H1 (cell line): Measurements from ENCODE around the gene SBF2.

Experiments
- CHD2 ChIP-seq: IDR thresholded peaks from 2 replicates; pipeline ENCODE4 v1.6.1; 2012; ENCODE audit warnings: low read length, improper control_type of control experiment
- POLR2A ChIP-seq, 2 experiments: IDR thresholded peaks; 1 replicate in 1 of 2; 2 replicates in 1 of 2; pipeline ENCODE4 v1.6.1; 2011; ENCODE audit warnings: low read depth in 2 of 2, low read length in 2 of 2, mild to moderate bottlenecking in 2 of 2; ENCODE audit errors: control extremely low read depth in 1 of 2
- RAD21 ChIP-seq, 2 experiments: IDR thresholded peaks in 1 of 2; conservative IDR thresholded peaks in 1 of 2; 2 replicates each; pipeline ENCODE4 v1.6.1; 2011; ENCODE audit warnings: low read depth in 2 of 2, low read length in 2 of 2, improper control_type of control experiment in 1 of 2, inconsistent platforms in 1 of 2, mild to moderate bottlenecking in 1 of 2, moderate library complexity in 1 of 2
- RXRA ChIP-seq: IDR thresholded peaks from 2 replicates; pipeline ENCODE4 v1.6.1; 2011; ENCODE audit warnings: low read depth, mild to moderate bottlenecking, low read length, moderate library complexity; ENCODE audit not compliant: insufficient read depth
- SP1 ChIP-seq: IDR thresholded peaks from 2 replicates; pipeline ENCODE4 v1.6.1; 2011; ENCODE audit warnings: low read depth, low read length
- ZNF274 ChIP-seq: IDR thresholded peaks from 2 replicates; pipeline ENCODE4 v1.7.0; 2012; ENCODE audit warnings: low read length, borderline replicate concordance; ENCODE audit errors: extremely low read depth
- TF ChIP-seq, protein P1 (sequence below), 3 experiments: IDR thresholded peaks; 1 replicate in 2 of 3; 2 replicates in 1 of 3; pipeline versions ENCODE4 v1.5.1 to v1.6.1; 2011; ENCODE audit warnings: low read length in 3 of 3, mild to moderate bottlenecking in 3 of 3, inconsistent platforms in 2 of 3, low read depth in 1 of 3, moderate library complexity in 1 of 3; ENCODE audit not compliant: insufficient read depth in 1 of 3; ENCODE audit errors: control extremely low read depth in 1 of 3
- TF ChIP-seq, protein P2 (sequence below): IDR thresholded peaks from 2 replicates; pipeline ENCODE4 v1.6.1; 2012; ENCODE audit warnings: inconsistent platforms

DNA sequence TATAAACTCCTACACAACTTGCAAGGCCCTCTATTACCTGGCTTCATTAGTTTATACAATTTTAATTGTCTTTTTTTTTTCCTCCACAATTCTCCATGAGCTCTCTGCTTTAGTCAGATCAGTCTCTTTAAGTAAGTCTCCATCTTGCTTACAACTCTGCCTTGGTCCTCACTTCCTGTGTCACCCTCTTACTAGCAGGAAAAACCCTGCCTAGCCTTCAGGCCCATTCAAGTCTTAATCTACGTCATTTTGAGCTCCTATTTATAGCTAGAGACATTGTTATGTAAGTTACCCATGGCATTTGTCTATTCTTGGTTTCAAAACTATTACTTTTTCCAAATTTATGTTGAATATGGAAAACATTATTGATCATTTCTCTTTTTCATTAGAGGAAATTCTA is 177.4 kb downstream of the SBF2 start:
- no peak for TF ChIP-seq RAD21 (IDR thresholded peaks at IDR 0.05 in 1 of 2, conservative IDR thresholded peaks at IDR 0.05 in 1 of 2; ENCODE audit: low read depth in 2 of 2, low read length in 2 of 2)
- TF ChIP-seq, protein P1, sequence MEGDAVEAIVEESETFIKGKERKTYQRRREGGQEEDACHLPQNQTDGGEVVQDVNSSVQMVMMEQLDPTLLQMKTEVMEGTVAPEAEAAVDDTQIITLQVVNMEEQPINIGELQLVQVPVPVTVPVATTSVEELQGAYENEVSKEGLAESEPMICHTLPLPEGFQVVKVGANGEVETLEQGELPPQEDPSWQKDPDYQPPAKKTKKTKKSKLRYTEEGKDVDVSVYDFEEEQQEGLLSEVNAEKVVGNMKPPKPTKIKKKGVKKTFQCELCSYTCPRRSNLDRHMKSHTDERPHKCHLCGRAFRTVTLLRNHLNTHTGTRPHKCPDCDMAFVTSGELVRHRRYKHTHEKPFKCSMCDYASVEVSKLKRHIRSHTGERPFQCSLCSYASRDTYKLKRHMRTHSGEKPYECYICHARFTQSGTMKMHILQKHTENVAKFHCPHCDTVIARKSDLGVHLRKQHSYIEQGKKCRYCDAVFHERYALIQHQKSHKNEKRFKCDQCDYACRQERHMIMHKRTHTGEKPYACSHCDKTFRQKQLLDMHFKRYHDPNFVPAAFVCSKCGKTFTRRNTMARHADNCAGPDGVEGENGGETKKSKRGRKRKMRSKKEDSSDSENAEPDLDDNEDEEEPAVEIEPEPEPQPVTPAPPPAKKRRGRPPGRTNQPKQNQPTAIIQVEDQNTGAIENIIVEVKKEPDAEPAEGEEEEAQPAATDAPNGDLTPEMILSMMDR (IDR thresholded peaks at IDR 0.05; ENCODE audit: control extremely low read depth in 1 of 3, insufficient read depth in 1 of 3, low read depth in 1 of 3, low read length in 3 of 3), result no peak
- no peak for TF ChIP-seq CHD2
- no peak for TF ChIP-seq SP1
- TF ChIP-seq, protein P2, sequence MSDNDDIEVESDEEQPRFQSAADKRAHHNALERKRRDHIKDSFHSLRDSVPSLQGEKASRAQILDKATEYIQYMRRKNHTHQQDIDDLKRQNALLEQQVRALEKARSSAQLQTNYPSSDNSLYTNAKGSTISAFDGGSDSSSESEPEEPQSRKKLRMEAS, result no peak
- no peak for TF ChIP-seq RXRA
- no peak for TF ChIP-seq ZNF274
- TF ChIP-seq POLR2A (IDR thresholded peaks at IDR 0.05; ENCODE audit: control extremely low read depth in 1 of 2, low read depth in 2 of 2, low read length in 2 of 2), result no peak
